HCT116 (cell line): ENCODE measurements around the gene NINJ1.

Experiments used
- ATF3 ChIP-seq: IDR thresholded peaks from 2 replicates; pipeline ENCODE4 v1.6.1; 2012
- ELF1 ChIP-seq: IDR thresholded peaks from 2 replicates; pipeline ENCODE4 v1.6.1; 2012; ENCODE audit warnings: low read depth, borderline replicate concordance
- EZH2 ChIP-seq: fragments of 200-600 bp; sonication (generic); IDR thresholded peaks from 2 replicates; pipeline ENCODE4 v1.6.1; 2017; ENCODE audit warnings: antibody characterized with exemption, mixed run types
- EZH2phosphoT487 ChIP-seq: fragments of 200-600 bp; IDR thresholded peaks from 2 replicates; pipeline ENCODE4 v1.6.1; 2018; ENCODE audit warnings: antibody characterized with exemption, borderline replicate concordance
- JUND ChIP-seq: IDR thresholded peaks from 2 replicates; pipeline ENCODE4 v1.6.1; 2012
- POLR2A ChIP-seq: IDR thresholded peaks from 2 replicates; pipeline ENCODE4 v1.7.0; 2011; ENCODE audit warnings: borderline replicate concordance; ENCODE audit not compliant: insufficient read depth, insufficient read length; ENCODE audit errors: extremely low read depth
- POLR2AphosphoS5 ChIP-seq: IDR thresholded peaks from 2 replicates; pipeline ENCODE4 v1.6.1; 2011; ENCODE audit warnings: mild to moderate bottlenecking, low read depth, low read length, moderate library complexity
- RAD21 ChIP-seq: IDR thresholded peaks from 2 replicates; pipeline ENCODE4 v1.6.1; 2012; ENCODE audit warnings: low read depth, mild to moderate bottlenecking
- SIN3A ChIP-seq: IDR thresholded peaks from 2 replicates; pipeline ENCODE4 v1.6.1; 2012; ENCODE audit warnings: low read depth
- TCF7L2 ChIP-seq: IDR thresholded peaks from 2 replicates; pipeline ENCODE4 v1.7.0; 2011; ENCODE audit warnings: borderline replicate concordance, inconsistent platforms; ENCODE audit not compliant: insufficient read depth, insufficient read length; ENCODE audit errors: extremely low read depth
- TF ChIP-seq, protein P1 (sequence below), 3 experiments: fragments of 200-600 bp in 1 of 3; sonication (generic) in 1 of 3; IDR thresholded peaks in 2 of 3; conservative IDR thresholded peaks in 1 of 3; 2 replicates each; pipeline ENCODE4 v1.5.1; 2012 to 2017; ENCODE audit warnings: low read depth in 2 of 3, low read length in 2 of 3, antibody characterized with exemption in 1 of 3, borderline replicate concordance in 1 of 3, control low read depth in 1 of 3, mild to moderate bottlenecking in 1 of 3, mixed read lengths in 1 of 3, mixed run types in 1 of 3, moderate library complexity in 1 of 3; ENCODE audit not compliant: insufficient read depth in 1 of 3
- TF ChIP-seq, protein P2 (sequence below): IDR thresholded peaks from 2 replicates; pipeline ENCODE4 v1.6.1; 2012

- TF ChIP-seq ATF3, result no peak
- TF ChIP-seq EZH2, result no peak
- no peak for TF ChIP-seq RAD21
- TF ChIP-seq POLR2A, result no peak
- TF ChIP-seq POLR2AphosphoS5, result no peak
- TF ChIP-seq, protein P1, sequence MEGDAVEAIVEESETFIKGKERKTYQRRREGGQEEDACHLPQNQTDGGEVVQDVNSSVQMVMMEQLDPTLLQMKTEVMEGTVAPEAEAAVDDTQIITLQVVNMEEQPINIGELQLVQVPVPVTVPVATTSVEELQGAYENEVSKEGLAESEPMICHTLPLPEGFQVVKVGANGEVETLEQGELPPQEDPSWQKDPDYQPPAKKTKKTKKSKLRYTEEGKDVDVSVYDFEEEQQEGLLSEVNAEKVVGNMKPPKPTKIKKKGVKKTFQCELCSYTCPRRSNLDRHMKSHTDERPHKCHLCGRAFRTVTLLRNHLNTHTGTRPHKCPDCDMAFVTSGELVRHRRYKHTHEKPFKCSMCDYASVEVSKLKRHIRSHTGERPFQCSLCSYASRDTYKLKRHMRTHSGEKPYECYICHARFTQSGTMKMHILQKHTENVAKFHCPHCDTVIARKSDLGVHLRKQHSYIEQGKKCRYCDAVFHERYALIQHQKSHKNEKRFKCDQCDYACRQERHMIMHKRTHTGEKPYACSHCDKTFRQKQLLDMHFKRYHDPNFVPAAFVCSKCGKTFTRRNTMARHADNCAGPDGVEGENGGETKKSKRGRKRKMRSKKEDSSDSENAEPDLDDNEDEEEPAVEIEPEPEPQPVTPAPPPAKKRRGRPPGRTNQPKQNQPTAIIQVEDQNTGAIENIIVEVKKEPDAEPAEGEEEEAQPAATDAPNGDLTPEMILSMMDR (IDR thresholded peaks at IDR 0.05 in 2 of 3, conservative IDR thresholded peaks at IDR 0.05 in 1 of 3; ENCODE audit: borderline replicate concordance in 1 of 3, insufficient read depth in 1 of 3, low read depth in 2 of 3, low read length in 2 of 3), result no peak
- no peak for TF ChIP-seq EZH2phosphoT487
- TF ChIP-seq SIN3A, result no peak
- no peak for TF ChIP-seq TCF7L2
- TF ChIP-seq, protein P2, sequence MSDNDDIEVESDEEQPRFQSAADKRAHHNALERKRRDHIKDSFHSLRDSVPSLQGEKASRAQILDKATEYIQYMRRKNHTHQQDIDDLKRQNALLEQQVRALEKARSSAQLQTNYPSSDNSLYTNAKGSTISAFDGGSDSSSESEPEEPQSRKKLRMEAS, result no peak
- TF ChIP-seq JUND, result no peak
- TF ChIP-seq ELF1, result no peak
Observed at GRCh38 chr9:93169444-93169843, 35.4 kb upstream of the NINJ1 start.
